Fibroblast of lung (primary cell): Measurements from ENCODE around the gene NUP214. TPM values are rescaled to one million over a fixed set of nuclear protein-coding genes. Genes with fewer than 3 reads are reported as not detected.
"Not testable (repeated sequence)": the region's sequence is repeated elsewhere in the genome, so short reads cannot be mapped to it uniquely, and the experiment has no call there.

Experiments used
- DNase-seq, 2 donors: peaks; one replicate each; pipeline versions ENCODE4 v3.0.0 to v3.0.0-alpha.2; 2010; ENCODE audit warnings: low read depth in 2 of 2
- H2AFZ ChIP-seq: 2 replicates; pipeline ENCODE4 v1.5.1; 2012; ENCODE audit warnings: low read length, control low read depth, inconsistent platforms
- H3K27ac ChIP-seq: 2 replicates; pipeline ENCODE4 v1.5.1; 2011; ENCODE audit warnings: low read length, control low read depth; ENCODE audit not compliant: insufficient read depth
- H3K27me3 ChIP-seq: 2 replicates; pipeline ENCODE4 v1.5.1; 2011; ENCODE audit warnings: mild to moderate bottlenecking, low read length; ENCODE audit not compliant: control insufficient read depth, insufficient read depth
- H3K36me3 ChIP-seq: 2 replicates; pipeline ENCODE4 v1.5.1; 2011; ENCODE audit warnings: low read length; ENCODE audit not compliant: control insufficient read depth, insufficient read depth
- H3K4me1 ChIP-seq: 2 replicates; pipeline ENCODE4 v1.5.1; 2011; ENCODE audit warnings: low read length; ENCODE audit not compliant: control insufficient read depth, insufficient read depth; ENCODE audit errors: extremely low read depth
- H3K4me2 ChIP-seq: 2 replicates; pipeline ENCODE4 v1.5.1; 2011; ENCODE audit warnings: low read length, control low read depth; ENCODE audit not compliant: insufficient read depth; ENCODE audit errors: extremely low read depth
- H3K4me3 ChIP-seq, 4 experiments: fragments of 200-600 bp in 1 of 4; sonication (generic) in 1 of 4; replicated peaks in 1 of 4; 2 replicates each; pipeline ENCODE4 v1.5.1; 2011 to 2016; ENCODE audit warnings: low read length in 4 of 4, low read depth in 3 of 4, mild to moderate bottlenecking in 3 of 4, control low read depth in 2 of 4, inconsistent platforms in 1 of 4, mixed read lengths in 1 of 4; ENCODE audit not compliant: insufficient read depth in 1 of 4; ENCODE audit errors: control extremely low read depth in 1 of 4
- H3K79me2 ChIP-seq: 2 replicates; pipeline ENCODE4 v1.5.1; 2012; ENCODE audit warnings: mild to moderate bottlenecking, low read length, inconsistent platforms; ENCODE audit not compliant: control insufficient read depth, insufficient read depth
- H3K9ac ChIP-seq: 2 replicates; pipeline ENCODE4 v1.5.1; 2011; ENCODE audit warnings: mild to moderate bottlenecking, low read length, control low read depth; ENCODE audit not compliant: insufficient read depth
- H3K9me3 ChIP-seq: 2 replicates; pipeline ENCODE4 v1.5.1; 2012; ENCODE audit warnings: low read depth, low read length; ENCODE audit not compliant: control insufficient read depth, insufficient read depth
- H4K20me1 ChIP-seq: 2 replicates; pipeline ENCODE4 v1.5.1; 2011; ENCODE audit warnings: low read length; ENCODE audit not compliant: control insufficient read depth, insufficient read depth; ENCODE audit errors: extremely low read depth
- CTCF ChIP-seq, 2 donors: IDR thresholded peaks in 1 of 2; conservative IDR thresholded peaks in 1 of 2; 1 replicate in 1 of 2; 2 replicates in 1 of 2; pipeline ENCODE4 v1.5.1; 2011 to 2012; ENCODE audit warnings: low read length in 2 of 2, control low read depth in 1 of 2, inconsistent platforms in 1 of 2, low read depth in 1 of 2, mild to moderate bottlenecking in 1 of 2
- EZH2 ChIP-seq: IDR thresholded peaks from 2 replicates; pipeline ENCODE4 v1.5.1; 2012; ENCODE audit warnings: low read length, control low read depth, mild to moderate bottlenecking; ENCODE audit errors: missing control alignments
- polyA plus RNA-seq, 2 donors: library from polyadenylated mRNA; depleted of rRNA in 1 of 2; stranded (reverse) in 1 of 2; unstranded in 1 of 2; fragments of >200 nt; gene quantifications; 2 replicates each; pipeline ENCODE4 v1.2.1, GENCODE V29; 2011 to 2012; ENCODE audit warnings: missing spikeins in 1 of 2
- total RNA-seq: library from RNA; depleted of rRNA; stranded (reverse); fragments of >200 nt; gene quantifications from 2 replicates; pipeline ENCODE4 v1.2.1, GENCODE V29; 2014

Gene NUP214
- total and polyA plus RNA-seq, 2 donors (not counting 1 experiment from before 2014, with no cell fraction given) = 5.0 to 12.2 TPM

- H3K4me1 ChIP-seq = no peaks in the 10 kb centered on the region
- no peak overlapping the region for H3K4me3 ChIP-seq
- H2AFZ ChIP-seq = no peak overlapping the region
- H3K36me3 ChIP-seq = no peaks in the 10 kb centered on the region
- TF ChIP-seq EZH2 (no peak), CTCF (conservative IDR thresholded peaks at IDR 0.05 in 1 of 2, IDR thresholded peaks at IDR 0.05 in 1 of 2; ENCODE audit: low read depth in 1 of 2, low read length in 2 of 2) (no peak)
- H3K9ac ChIP-seq = no peak overlapping the region
- no peaks in the 10 kb centered on the region for H4K20me1 ChIP-seq
- H3K27me3 ChIP-seq = peaks cover 5% of the 10 kb centered on the region
- no peak overlapping the region for H3K4me2 ChIP-seq
- H3K27ac ChIP-seq = no peak overlapping the region
- H3K79me2 ChIP-seq = no peaks in the 10 kb centered on the region
- H3K9me3 ChIP-seq = no peaks in the 10 kb centered on the region
- no peak for DNase-seq
These were observed 11.7 kb upstream of the NUP214 start for GRCh38 chr9:131113655-131114054.

- Histone ChIP-seq H2AFZ (no peak overlapping the region), H3K4me1 (no peaks in the 10 kb centered on the region)
These were observed 11.3 kb upstream of the NUP214 start for GRCh38 chr9:131114084-131114535.

GRCh38 chr9:131115360-131115742 is 10.0 kb upstream of the NUP214 start:
- not testable (repeated sequence) for H3K9me3 ChIP-seq, H3K4me3 ChIP-seq, H3K36me3 ChIP-seq, H2AFZ ChIP-seq, H3K79me2 ChIP-seq, DNase-seq, H3K27me3 ChIP-seq, H4K20me1 ChIP-seq, H3K4me1 ChIP-seq, H3K4me2 ChIP-seq, H3K27ac ChIP-seq, H3K9ac ChIP-seq

More at GRCh38 chr9:131114084-131114535, 11.3 kb upstream of the NUP214 start:
- H3K4me2 ChIP-seq = no peak overlapping the region
- TF ChIP-seq CTCF (conservative IDR thresholded peaks at IDR 0.05 in 1 of 2, IDR thresholded peaks at IDR 0.05 in 1 of 2; ENCODE audit: low read depth in 1 of 2, low read length in 2 of 2) = no peak
- TF ChIP-seq EZH2 = no peak
- DNase-seq = no peak
- H4K20me1 ChIP-seq = no peaks in the 10 kb centered on the region
- no peak overlapping the region for H3K9ac ChIP-seq
- H3K27ac ChIP-seq = no peak overlapping the region
- no peaks in the 10 kb centered on the region for H3K9me3 ChIP-seq
- H3K27me3 ChIP-seq = peaks cover 5% of the 10 kb centered on the region
- H3K4me3 ChIP-seq = no peak overlapping the region
- no peaks in the 10 kb centered on the region for H3K36me3 ChIP-seq
- H3K79me2 ChIP-seq = no peaks in the 10 kb centered on the region
